Keratinocyte (primary cell): ENCODE results near the gene DCXR. TPM values are rescaled to one million over a fixed set of nuclear protein-coding genes. Genes with fewer than 3 reads are reported as not detected.

Experiments
- DNase-seq: peaks from one replicate; pipeline ENCODE4 v3.0.0-alpha.2; 2011; ENCODE audit warnings: low read depth, missing footprints, low spot score
- FAIRE-seq: peaks from 2 replicates; lab custom pipeline; 2011; peaks lifted over from hg19 to GRCh38; lab: Jason Lieb, UNC
- H2AFZ ChIP-seq: 2 replicates; pipeline ENCODE4 v1.6.0; 2012; ENCODE audit warnings: low read length, control low read depth, inconsistent platforms; ENCODE audit not compliant: control insufficient read depth
- H3K27ac ChIP-seq: 2 replicates; pipeline ENCODE4 v1.5.1; 2011; ENCODE audit warnings: low read length; ENCODE audit not compliant: control insufficient read depth, insufficient read depth
- H3K27me3 ChIP-seq: 3 replicates; pipeline ENCODE4 v1.6.0; 2011; ENCODE audit warnings: low read length; ENCODE audit not compliant: control insufficient read depth, insufficient read depth; ENCODE audit errors: extremely low read depth
- H3K36me3 ChIP-seq, 2 experiments: 2 replicates in 1 of 2; 3 replicates in 1 of 2; pipeline ENCODE4 v1.5.1; 2011; ENCODE audit warnings: low read length in 2 of 2, mild to moderate bottlenecking in 1 of 2; ENCODE audit not compliant: control insufficient read depth in 2 of 2, insufficient read depth in 2 of 2; ENCODE audit errors: extremely low read depth in 1 of 2
- H3K4me1 ChIP-seq: 3 replicates; pipeline ENCODE4 v1.5.1; 2011; ENCODE audit warnings: low read length; ENCODE audit not compliant: control insufficient read depth, insufficient read depth; ENCODE audit errors: extremely low read depth
- H3K4me2 ChIP-seq: 3 replicates; pipeline ENCODE4 v1.6.0; 2011; ENCODE audit warnings: low read depth, low read length; ENCODE audit not compliant: control insufficient read depth, insufficient read depth; ENCODE audit errors: extremely low read depth
- H3K4me3 ChIP-seq, 3 experiments: fragments of 200-600 bp in 1 of 3; sonication (generic) in 1 of 3; 2 replicates in 2 of 3; 3 replicates in 1 of 3; pipeline ENCODE4 v1.5.1; 2011 to 2016; ENCODE audit warnings: low read length in 3 of 3, mild to moderate bottlenecking in 3 of 3, control low read depth in 2 of 3, inconsistent platforms in 1 of 3, low read depth in 1 of 3, mixed read lengths in 1 of 3, mixed run types in 1 of 3, moderate library complexity in 1 of 3; ENCODE audit not compliant: control insufficient read depth in 2 of 3, insufficient read depth in 2 of 3; ENCODE audit errors: extremely low read depth in 1 of 3
- H3K79me2 ChIP-seq: 2 replicates; pipeline ENCODE4 v1.6.0; 2012; ENCODE audit warnings: low read length; ENCODE audit not compliant: control insufficient read depth, insufficient read depth
- H3K9ac ChIP-seq: 3 replicates; pipeline ENCODE4 v1.6.0; 2011; ENCODE audit warnings: low read length; ENCODE audit not compliant: control insufficient read depth, insufficient read depth; ENCODE audit errors: extremely low read depth
- H3K9me1 ChIP-seq: 3 replicates; pipeline ENCODE4 v1.6.0; 2011; ENCODE audit warnings: low read length; ENCODE audit not compliant: control insufficient read depth, insufficient read depth; ENCODE audit errors: extremely low read depth
- H3K9me3 ChIP-seq: 2 replicates; pipeline ENCODE4 v1.5.1; 2012; ENCODE audit warnings: low read depth, low read length; ENCODE audit not compliant: control insufficient read depth
- H4K20me1 ChIP-seq: 3 replicates; pipeline ENCODE4 v1.6.0; 2011; ENCODE audit warnings: low read length; ENCODE audit not compliant: control insufficient read depth, insufficient read depth; ENCODE audit errors: extremely low read depth
- CTCF ChIP-seq, 3 experiments: IDR thresholded peaks in 1 of 3; conservative IDR thresholded peaks in 1 of 3; optimal IDR thresholded peaks in 1 of 3; 2 replicates in 2 of 3; 3 replicates in 1 of 3; pipeline versions ENCODE3 to v1.5.1; 2011; ENCODE audit warnings: low read length in 3 of 3, mild to moderate bottlenecking in 3 of 3, moderate library complexity in 2 of 3, control low read depth in 1 of 3, inconsistent platforms in 1 of 3; ENCODE audit not compliant: insufficient read depth in 2 of 3; ENCODE audit errors: extremely low read depth in 1 of 3
- EZH2 ChIP-seq: IDR thresholded peaks from one replicate; pipeline ENCODE4 v1.6.1; 2012; ENCODE audit warnings: inconsistent platforms, mild to moderate bottlenecking, low read length, moderate library complexity
- dilution Hi-C: fragments of 300-500 bp; cut with MboI; formaldehyde crosslinking; loops from one replicate; pipeline ENCODE4 v1.7.0; 2020; ENCODE audit warnings: low sequenced_read_pairs; ENCODE audit not compliant: extremely low pct_ligation_motif_present
- polyA plus RNA-seq, 5 experiments: library from polyadenylated mRNA; depleted of rRNA in 3 of 5; stranded (reverse) in 3 of 5; stranded (forward) in 1 of 5; unstranded in 1 of 5; fragments of >200 nt; gene quantifications; 1 replicate in 1 of 5; 2 replicates in 3 of 5; 3 replicates in 1 of 5; pipeline versions ENCODE4 v1.2.1 to v1.2.3, GENCODE V29; 2011 to 2012; ENCODE audit warnings: missing spikeins in 2 of 5, low read depth in 1 of 5, low replicate concordance in 1 of 5

The DCXR gene
- polyA plus RNA-seq, 1 donor (not counting 4 experiments of a cell fraction or from before 2014, with no cell fraction given) = 45.4 TPM

- Histone ChIP-seq H3K9ac (peak overlapping the region; percentile 80), H2AFZ (peak overlapping the region; percentile 10), H3K4me1 (peaks cover 26% of the 10 kb centered on the region), H3K79me2 (peaks cover 5% of the 10 kb centered on the region), H4K20me1 (peaks cover 6% of the 10 kb centered on the region), H3K4me2 (peak overlapping the region; percentile 97), H3K9me3 (no peaks in the 10 kb centered on the region), H3K27me3 (no peaks in the 10 kb centered on the region), H3K36me3 (peaks cover 0 to 4% of the 10 kb centered on the region in 2 experiments), H3K27ac (peak overlapping the region; percentile 40), H3K4me3 (peak overlapping the region; percentile 73 to 97 (median 85)), H3K9me1 (no peaks in the 10 kb centered on the region)
- DNase-seq = no peak
- dilution Hi-C loops = no loop called here
- FAIRE-seq = no peak
- TF ChIP-seq CTCF (optimal IDR thresholded peaks at IDR 0.05 in 1 of 3, IDR thresholded peaks at IDR 0.05 in 1 of 3, conservative IDR thresholded peaks at IDR 0.05 in 1 of 3; ENCODE audit: extremely low read depth in 1 of 3, insufficient read depth in 2 of 3, low read length in 3 of 3) = no peak
- TF ChIP-seq EZH2 = no peak
Measured at GRCh38 chr17:82021900-82022309, 15.6 kb downstream of the DCXR start.

DNA sequence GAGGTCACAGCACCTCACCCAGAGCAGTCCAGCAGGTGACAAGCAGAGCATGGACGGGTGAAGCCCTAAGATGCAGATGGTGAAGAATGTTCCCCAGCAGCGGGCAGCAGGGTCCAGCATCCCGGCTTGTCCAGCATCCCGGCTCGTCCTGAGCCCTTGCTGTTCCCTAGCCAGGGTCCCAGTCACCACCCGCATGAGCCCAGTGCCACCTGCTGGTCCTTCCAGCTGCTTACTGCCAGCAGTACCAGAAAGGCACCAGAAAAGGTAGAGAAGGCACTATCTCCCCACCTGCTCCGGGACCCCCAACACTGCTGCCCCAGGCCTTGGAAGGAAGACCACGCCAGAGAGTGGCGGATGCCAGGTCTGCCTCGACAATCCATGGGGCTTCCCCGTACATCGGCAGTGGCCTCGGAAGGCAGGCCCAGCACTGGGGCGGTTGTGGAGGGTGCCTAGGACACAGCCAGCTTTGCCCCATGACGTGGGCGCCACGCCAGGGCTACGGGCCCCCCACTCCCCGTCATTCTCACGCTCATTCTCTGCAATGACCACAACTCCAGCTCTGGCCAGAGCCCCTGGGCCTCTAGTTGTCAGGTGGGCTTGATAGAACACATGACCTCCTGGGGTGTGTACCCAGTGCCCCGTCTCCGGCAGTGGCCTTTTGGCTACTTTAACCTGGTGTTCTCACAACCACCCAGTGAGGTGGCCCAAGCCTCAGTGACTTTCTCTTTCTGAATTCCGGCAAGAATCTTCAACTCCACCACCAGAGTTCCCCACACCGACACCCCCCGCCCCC lies 16.2 kb downstream of the DCXR start:
- Histone ChIP-seq H4K20me1 (peaks cover 6% of the 10 kb centered on the region), H3K27ac (no peak overlapping the region), H3K4me3 (peak overlapping the region; percentile 73 to 97 (median 85)), H3K4me2 (peak overlapping the region; percentile 97), H3K36me3 (peaks cover 0 to 4% of the 10 kb centered on the region in 2 experiments), H3K9me1 (no peaks in the 10 kb centered on the region), H3K9me3 (no peaks in the 10 kb centered on the region), H3K4me1 (peaks cover 26% of the 10 kb centered on the region), H3K9ac (peak overlapping the region; percentile 80), H2AFZ (no peak overlapping the region), H3K27me3 (no peaks in the 10 kb centered on the region), H3K79me2 (peaks cover 5% of the 10 kb centered on the region)
- TF ChIP-seq EZH2 (no peak), CTCF (optimal IDR thresholded peaks at IDR 0.05 in 1 of 3, IDR thresholded peaks at IDR 0.05 in 1 of 3, conservative IDR thresholded peaks at IDR 0.05 in 1 of 3; ENCODE audit: extremely low read depth in 1 of 3, insufficient read depth in 2 of 3, low read length in 3 of 3) (peak; percentile 80 to 90 (median 88))
- DNase-seq (no peak), FAIRE-seq (peak; percentile 75)
- dilution Hi-C loops = no loop called here
